Stimulated activated CD4-positive, alpha-beta T cell treated with anti-CD3 and anti-CD28 coated beads, TNF-alpha, amount 100 ng/mL, for 1 hour (primary cell): ENCODE results near the gene VMAC.

Experiments used
- DNase-seq, 3 donors: peaks; one replicate each; pipeline ENCODE4 v3.0.0-alpha.2; 2020; ENCODE audit warnings: low read depth in 3 of 3, low spot score in 1 of 3

The VMAC gene

GRCh38 chr19:5903624-5904351 lies 884 bp upstream of the VMAC start, which contains the start of gene NDUFA11:
Gene NDUFA11, minus strand, starts transcription at chr19:5903790. Its CDS starts 82 bp downstream, at chr19:5903708.
- peak; percentile 92 to 97 (median 93) for DNase-seq

GRCh38 chr19:5905114-5905778 lies 574 bp downstream of the VMAC start:
- DNase-seq, result no peak

GRCh38 chr19:5907241-5907640 lies 2.6 kb downstream of the VMAC start:
- DNase-seq, result no peak

- no peak for DNase-seq
Measured at GRCh38 chr19:5908773-5909442, 4.2 kb downstream of the VMAC start.

- no peak for DNase-seq
Measured at GRCh38 chr19:5910638-5910907, 5.9 kb downstream of the VMAC start.

- no peak for DNase-seq
Measured at GRCh38 chr19:5911366-5911765, 6.7 kb downstream of the VMAC start.

GRCh38 chr19:5913739-5914357 lies 9.2 kb downstream of the VMAC start, which contains the start of gene CAPS:
Gene CAPS, plus strand, starts transcription at chr19:5914254. Its CDS starts 153 bp downstream, at chr19:5914407.
- no peak for DNase-seq

GRCh38 chr19:5914358-5914774 lies 9.7 kb downstream of the VMAC start:
- no peak for DNase-seq

- DNase-seq, result no peak
Measured at GRCh38 chr19:5914946-5915781, 10.5 kb downstream of the VMAC start.

- no peak for DNase-seq
Measured at GRCh38 chr19:5915782-5916165, 11.1 kb downstream of the VMAC start.

- DNase-seq, result no peak
Measured at GRCh38 chr19:5916181-5916708, 11.6 kb downstream of the VMAC start.

GRCh38 chr19:5917431-5918107 lies 12.9 kb downstream of the VMAC start:
- no peak for DNase-seq

GRCh38 chr19:5918463-5919079 lies 13.9 kb downstream of the VMAC start:
- DNase-seq, result no peak

- DNase-seq, result no peak
Measured at GRCh38 chr19:5921516-5922160, 17.0 kb downstream of the VMAC start.

GRCh38 chr19:5922161-5922545 lies 17.5 kb downstream of the VMAC start:
- DNase-seq, result no peak

- DNase-seq, result no peak
Measured at GRCh38 chr19:5923356-5923755, 18.7 kb downstream of the VMAC start.

GRCh38 chr19:5925830-5926427 lies 21.3 kb downstream of the VMAC start:
- DNase-seq, result no peak

GRCh38 chr19:5926641-5927440 lies 22.2 kb downstream of the VMAC start:
- no peak for DNase-seq
